Right kidney (tissue), 1 donor: ENCODE measurements around the gene DENND1A.
"Not testable (repeated sequence)": the region's sequence is repeated elsewhere in the genome, so short reads cannot be mapped to it uniquely, and the experiment has no call there.

ENCODE experiments used
- DNase-seq: peaks from one replicate; pipeline ENCODE4 v3.0.0-alpha.2; 2016

Gene DENND1A

GRCh38 chr9:123408313-123409262, 521.3 kb downstream of the DENND1A start:
- DNase-seq: no peak

- DNase-seq: no peak
Observed at GRCh38 chr9:123407217-123407851, 522.6 kb downstream of the DENND1A start.

GRCh38 chr9:123406691-123407216, 523.2 kb downstream of the DENND1A start:
- no peak for DNase-seq

GRCh38 chr9:123406016-123406415, 523.9 kb downstream of the DENND1A start:
- DNase-seq: no peak

- no peak for DNase-seq
Observed at GRCh38 chr9:123402981-123403509, 526.9 kb downstream of the DENND1A start.

GRCh38 chr9:123401879-123402513, 527.9 kb downstream of the DENND1A start:
- DNase-seq: no peak

- no peak for DNase-seq
Observed at GRCh38 chr9:123400926-123401503, 528.9 kb downstream of the DENND1A start.

- no peak for DNase-seq
Observed at GRCh38 chr9:123399803-123400378, 530.0 kb downstream of the DENND1A start.

GRCh38 chr9:123398938-123399337, 531.0 kb downstream of the DENND1A start:
- DNase-seq: not testable (repeated sequence)

- no peak for DNase-seq
Observed at GRCh38 chr9:123397975-123398374, 532.0 kb downstream of the DENND1A start.

GRCh38 chr9:123395689-123396511, 534.0 kb downstream of the DENND1A start:
- DNase-seq: no peak

GRCh38 chr9:123395276-123395688, 534.6 kb downstream of the DENND1A start:
- DNase-seq: peak; percentile 65

GRCh38 chr9:123394291-123395235, 535.4 kb downstream of the DENND1A start:
- DNase-seq: no peak

GRCh38 chr9:123392802-123393201, 537.1 kb downstream of the DENND1A start:
- DNase-seq: no peak

- no peak for DNase-seq
Observed at GRCh38 chr9:123391946-123392345, 538.0 kb downstream of the DENND1A start.

GRCh38 chr9:123391233-123391632, 538.7 kb downstream of the DENND1A start:
- no peak for DNase-seq

- DNase-seq: no peak
Observed at GRCh38 chr9:123390337-123391135, 539.4 kb downstream of the DENND1A start.

GRCh38 chr9:123389698-123390097, 540.2 kb downstream of the DENND1A start:
- DNase-seq: no peak

- DNase-seq: no peak
Observed at GRCh38 chr9:123389070-123389469, 540.9 kb downstream of the DENND1A start.
